Measurements from ENCODE around the gene BARD1.

GRCh38 chr2:214715025-214715424 lies 94.5 kb downstream of the BARD1 start:
- TF ChIP-seq POLR2A (IDR thresholded peaks at IDR 0.05): no peak
- TF ChIP-seq, protein P1, sequence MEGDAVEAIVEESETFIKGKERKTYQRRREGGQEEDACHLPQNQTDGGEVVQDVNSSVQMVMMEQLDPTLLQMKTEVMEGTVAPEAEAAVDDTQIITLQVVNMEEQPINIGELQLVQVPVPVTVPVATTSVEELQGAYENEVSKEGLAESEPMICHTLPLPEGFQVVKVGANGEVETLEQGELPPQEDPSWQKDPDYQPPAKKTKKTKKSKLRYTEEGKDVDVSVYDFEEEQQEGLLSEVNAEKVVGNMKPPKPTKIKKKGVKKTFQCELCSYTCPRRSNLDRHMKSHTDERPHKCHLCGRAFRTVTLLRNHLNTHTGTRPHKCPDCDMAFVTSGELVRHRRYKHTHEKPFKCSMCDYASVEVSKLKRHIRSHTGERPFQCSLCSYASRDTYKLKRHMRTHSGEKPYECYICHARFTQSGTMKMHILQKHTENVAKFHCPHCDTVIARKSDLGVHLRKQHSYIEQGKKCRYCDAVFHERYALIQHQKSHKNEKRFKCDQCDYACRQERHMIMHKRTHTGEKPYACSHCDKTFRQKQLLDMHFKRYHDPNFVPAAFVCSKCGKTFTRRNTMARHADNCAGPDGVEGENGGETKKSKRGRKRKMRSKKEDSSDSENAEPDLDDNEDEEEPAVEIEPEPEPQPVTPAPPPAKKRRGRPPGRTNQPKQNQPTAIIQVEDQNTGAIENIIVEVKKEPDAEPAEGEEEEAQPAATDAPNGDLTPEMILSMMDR (IDR thresholded peaks at IDR 0.05 in 4 of 5, conservative IDR thresholded peaks at IDR 0.05 in 1 of 5): no peak

Measured in gastrocnemius medialis (tissue), 4 donors.